Measurements from ENCODE around the gene EPSTI1.
"Not testable (repeated sequence)": the region's sequence is repeated elsewhere in the genome, so short reads cannot be mapped to it uniquely, and the experiment has no call there.

EPSTI1 gene

DNA sequence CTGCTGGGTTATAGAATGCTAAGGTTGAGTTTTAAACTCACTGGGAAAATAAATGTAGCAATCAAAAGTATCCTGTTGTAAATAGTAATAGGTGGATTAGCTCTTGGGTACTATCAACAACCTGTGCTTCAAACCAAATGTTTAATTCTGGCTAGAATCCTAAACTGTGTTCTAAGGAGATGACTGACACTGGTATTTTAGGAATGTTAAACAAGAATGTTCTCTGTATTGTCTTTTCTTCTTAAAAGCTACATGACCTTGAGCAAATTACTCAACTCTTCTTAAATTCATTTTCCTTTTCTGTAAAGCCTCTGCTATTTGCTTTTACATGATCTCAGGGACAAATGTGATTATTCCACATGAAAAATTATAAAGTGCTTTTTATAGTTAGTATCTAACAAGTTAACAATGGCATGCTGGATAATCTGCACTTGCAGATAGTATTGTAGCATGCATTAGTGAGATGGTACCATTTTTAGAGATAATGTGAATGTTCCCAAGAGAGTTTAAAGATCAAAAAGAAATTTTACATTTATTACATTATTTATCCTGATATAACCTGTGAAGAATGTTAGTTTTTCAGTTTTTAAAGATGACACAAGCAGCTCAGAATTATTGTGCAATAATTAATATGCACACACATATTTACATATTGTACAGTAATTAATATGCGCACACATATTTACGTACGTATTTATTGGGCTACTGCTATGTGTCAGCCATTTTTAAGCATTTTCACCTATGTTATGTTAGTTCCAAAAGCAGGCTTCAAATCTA lies 13.6 kb upstream of the EPSTI1 start:
- no peak for DNase-seq (ENCODE audit: low read depth)

DNA sequence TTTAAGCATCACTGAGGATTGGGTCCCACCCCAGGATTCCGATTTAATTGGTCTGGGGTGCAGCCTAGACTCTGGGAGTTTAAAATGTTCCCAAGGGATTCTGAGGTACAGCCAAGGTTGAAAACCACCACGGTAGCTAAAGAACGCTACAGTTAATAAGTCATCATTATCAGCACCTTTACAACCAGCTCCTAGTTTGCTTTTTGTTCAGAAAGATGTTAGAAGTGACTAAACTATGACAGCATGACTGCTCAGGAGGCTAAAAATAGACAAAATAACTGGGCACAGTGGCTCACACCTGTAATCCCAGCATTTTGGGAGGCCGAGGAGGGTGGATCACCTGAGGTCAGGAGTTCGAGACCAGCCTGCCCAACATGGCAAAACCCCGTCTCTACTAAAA lies 11.7 kb upstream of the EPSTI1 start:
- no peak for DNase-seq (ENCODE audit: low read depth)

DNA sequence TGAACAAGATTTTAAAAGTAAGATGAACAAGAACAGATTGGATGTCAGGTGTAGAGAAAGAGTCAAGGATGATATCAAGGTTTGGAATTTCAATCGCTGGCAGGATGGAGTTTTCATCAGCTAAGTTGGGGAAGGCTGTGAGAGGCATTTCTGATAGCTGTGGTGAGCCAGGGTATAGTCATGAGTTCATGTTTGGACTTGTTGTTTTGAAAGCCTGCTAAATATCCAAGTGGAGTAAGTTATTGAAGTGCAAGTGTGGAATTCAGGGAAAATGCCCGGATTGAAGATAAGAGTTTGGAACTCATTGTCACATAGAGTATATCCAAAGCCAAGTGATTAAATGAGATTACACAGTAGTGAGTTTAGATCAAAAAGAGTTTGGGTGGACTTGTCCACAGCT lies 11.0 kb upstream of the EPSTI1 start:
- DNase-seq (ENCODE audit: low read depth): no peak

DNA sequence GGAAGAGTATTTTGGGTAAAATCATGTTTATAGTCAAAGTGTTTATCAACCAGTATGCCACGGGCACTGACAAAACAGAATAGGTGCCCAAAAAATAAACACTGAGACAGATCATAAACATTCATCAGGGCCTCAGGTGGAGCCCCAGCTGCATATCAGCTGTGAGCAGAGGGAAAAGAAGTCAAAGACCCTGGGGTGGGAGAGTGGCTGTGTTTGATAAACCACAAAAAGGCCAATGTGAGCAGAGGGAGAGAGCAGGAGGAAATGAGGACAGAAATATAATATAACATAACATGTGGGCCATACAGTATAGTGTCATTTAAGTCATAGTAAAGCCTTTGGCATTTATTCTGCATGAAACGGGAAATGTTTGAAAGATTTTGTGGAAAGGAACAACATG lies 10.0 kb upstream of the EPSTI1 start:
- no peak for DNase-seq (ENCODE audit: low read depth)

DNA sequence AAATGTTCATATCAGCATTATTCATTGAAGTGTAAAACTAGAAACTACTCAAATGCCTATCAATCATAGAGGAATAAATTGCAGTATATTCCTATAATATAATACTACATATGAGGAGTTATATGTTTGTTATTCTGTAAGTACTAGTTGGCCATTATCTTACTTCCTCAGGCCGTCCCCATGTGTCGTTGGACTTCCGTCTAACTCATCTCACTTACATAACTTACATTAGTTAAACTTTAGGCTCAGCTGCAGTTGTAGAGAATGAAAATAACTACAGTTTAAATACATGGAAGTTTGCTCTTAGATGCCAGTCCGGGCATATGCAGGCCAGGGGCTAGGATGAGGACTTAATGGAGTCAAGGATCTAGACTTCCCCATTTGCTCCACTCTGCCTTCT lies 8.6 kb upstream of the EPSTI1 start:
- no peak for DNase-seq (ENCODE audit: low read depth)

DNA sequence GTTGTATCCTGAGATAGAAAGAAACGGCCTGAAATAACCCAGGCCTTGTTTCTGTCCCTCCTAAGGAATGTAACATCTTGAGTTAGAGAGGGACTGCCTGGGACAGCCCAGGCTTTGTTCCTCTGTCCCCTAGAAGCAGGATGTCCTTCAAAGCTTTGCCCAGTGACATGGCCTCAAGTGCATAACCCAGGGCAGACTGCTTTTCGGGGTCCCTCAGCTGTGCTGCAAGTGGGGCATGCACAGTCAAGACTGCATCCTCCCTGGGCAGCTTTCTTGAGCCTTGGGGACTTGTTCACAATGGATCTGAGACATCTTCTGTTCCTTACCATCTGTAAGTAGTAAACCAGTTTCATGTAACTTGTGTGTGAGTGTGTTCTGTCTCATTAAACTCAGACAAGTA lies 7.5 kb upstream of the EPSTI1 start:
- DNase-seq (ENCODE audit: low read depth): no peak

DNA sequence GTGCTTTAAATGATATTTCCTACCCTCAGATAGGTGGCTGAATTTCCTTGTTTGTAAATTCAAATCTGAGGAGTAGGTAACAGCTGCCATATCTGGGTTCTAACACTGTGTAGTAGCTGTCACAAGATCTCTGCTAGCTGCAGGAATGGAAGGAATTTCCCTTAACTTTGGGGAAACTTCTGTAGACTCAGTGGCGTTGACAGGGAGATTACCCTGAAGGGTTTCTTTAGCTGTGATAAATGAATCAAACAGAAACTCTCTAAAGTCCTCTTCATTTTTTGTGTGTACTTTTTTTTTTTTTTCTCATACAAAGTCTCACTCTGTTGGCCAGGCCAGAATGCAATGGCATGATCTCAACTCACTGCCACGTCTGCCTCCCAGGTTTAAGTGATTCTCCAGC lies 5.3 kb upstream of the EPSTI1 start:
- DNase-seq (ENCODE audit: low read depth): no peak

DNA sequence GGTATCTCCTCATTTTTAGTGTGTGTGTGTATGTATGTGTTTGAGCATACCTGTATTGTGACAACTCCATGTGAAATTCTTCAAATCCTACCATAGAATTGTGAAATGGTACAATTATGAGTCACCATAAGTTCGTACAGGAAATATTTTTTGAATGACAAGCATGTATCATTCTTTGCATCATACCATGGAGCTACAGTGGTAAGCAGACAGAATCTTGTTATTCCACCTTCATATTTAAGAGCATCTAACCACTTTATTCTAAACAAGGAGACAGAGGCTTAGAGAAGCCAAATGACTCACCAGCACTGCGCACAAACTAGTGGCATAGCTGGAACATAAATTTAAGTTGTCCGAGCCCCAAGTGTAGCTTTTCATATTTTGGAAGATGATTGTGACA lies 4.5 kb upstream of the EPSTI1 start:
- no peak for DNase-seq (ENCODE audit: low read depth)

DNA sequence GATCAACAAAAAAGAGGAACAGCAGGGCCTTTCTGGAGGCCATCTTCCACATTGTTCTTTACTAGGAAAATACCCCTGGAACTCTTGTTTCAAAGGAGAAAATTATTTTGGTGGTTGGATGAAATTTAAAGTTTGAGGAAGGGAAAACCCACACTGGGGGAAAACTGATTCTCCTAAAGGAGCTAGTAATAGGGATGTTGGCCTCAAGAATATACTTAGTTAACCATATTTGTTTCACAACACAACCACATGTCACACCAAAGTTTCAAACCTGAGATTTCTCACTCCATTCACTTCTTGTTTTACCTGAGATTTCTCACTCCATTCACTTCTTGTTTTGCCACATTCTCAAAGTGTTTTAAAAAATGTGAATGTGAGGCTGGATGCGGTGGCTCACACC lies 2.8 kb upstream of the EPSTI1 start:
- DNase-seq (ENCODE audit: low read depth): no peak

DNA sequence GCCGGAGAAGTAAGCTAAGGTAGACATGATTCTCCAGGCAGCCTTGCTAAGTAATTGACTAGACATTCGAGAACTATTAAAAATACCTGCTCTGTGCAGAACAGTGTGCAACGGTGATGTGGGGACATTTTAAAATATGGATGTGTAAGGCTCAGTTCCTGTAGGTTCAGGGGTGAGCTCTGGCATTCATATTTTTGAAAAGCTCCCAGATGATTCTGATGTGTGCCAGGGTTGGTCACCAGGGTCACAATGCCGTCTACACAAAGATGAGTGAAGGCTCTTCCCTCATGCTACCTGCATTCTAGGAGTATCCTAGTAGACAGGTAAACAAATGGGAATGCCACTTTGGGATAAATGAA lies 702 bp upstream of the EPSTI1 start:
- no peak for DNase-seq (ENCODE audit: low read depth)

DNA sequence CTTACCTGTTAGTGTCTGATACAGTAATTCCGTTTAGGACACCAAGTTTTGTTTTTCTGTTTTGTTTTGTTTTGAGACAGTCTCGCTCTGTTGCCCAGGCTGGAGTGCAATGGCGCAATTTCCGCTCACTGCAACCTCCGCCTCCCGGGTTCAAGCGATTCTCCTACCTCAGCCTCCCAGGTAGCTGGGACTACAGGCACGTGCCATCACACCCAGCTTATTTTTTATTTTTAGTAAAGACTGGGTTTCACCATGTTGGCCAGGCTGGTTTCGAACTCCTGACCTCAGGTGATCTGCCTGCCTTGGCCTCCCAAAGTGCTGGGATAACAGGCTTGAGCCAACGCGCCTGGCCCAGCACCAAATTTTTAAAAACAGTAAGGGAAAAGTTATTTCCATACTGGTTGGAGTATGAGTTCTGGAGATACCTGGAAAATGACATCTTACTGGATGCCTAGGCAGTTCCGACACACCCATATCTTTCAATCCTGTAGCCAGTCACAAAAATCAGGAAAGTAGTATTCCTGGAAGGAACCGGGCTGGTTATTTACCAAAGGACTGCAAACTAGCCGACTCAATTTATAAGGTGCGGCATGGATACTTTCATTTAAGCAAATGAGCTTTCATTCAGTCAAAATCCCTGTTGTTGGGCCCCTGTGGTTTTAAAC lies 676 bp downstream of the EPSTI1 start:
- not testable (repeated sequence) for DNase-seq (ENCODE audit: low read depth)

DNA sequence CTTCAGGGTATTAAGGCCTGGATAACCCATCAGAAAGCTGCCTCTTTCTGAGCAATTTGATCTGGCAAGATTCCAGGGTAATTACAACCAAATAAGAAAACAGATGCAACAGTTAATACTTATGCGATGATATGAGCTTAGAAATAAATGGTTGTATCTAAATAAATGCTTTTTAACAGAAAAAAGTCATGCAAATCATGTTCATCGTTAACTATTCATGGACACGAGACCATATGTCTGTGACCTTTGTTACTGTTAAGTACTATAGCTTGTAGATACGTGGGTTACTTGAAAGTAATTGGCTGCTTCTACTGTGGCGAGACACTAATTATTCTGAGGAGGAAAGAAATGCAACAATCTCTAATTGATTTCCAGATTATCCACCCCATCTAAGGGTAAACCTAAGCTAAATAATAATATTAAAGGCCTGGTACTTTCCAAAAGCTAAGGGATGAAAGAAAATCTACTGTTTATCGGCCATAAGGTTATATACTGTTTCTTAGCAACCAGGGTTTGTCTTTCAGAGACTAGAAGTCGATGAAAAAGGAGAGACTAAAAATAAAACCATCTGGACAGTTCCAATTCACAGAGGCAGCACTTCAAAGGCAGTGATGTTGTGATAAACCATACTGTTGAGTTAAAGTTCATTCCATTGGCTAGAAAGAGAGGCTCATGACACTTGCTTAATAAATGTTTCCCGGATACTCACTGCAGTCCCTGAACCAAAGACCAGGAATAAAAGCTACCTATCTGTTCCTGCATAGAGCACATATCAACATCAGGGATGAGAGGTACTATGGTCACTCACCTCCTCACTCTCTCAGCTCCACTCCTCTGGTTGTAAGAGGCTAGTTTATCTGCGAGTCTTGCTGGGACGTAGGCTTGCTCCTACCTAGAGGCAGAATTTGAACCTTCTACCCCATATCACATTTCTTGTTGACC lies 1.5 kb downstream of the EPSTI1 start:
- no peak for DNase-seq (ENCODE audit: low read depth)

DNA sequence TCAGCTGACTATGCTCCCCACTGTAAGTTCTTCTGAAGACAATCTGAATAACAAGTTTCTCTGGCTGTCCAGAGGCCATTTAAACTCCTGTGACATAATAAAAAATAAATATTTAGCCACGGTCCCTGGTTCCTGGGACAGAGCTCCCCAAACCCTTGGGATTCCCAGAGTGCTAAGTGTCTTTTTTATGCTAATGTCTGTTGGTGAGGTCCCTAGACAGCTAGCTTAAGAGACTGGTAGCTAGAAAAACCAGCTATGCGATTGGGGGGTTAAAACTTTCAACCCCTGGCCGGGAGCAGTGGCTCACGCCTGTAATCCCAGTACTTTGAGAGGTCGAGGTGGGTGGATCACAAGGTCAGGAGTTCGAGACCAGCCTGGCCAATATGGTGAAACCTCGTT lies 5.9 kb downstream of the EPSTI1 start:
- DNase-seq (ENCODE audit: low read depth): no peak

DNA sequence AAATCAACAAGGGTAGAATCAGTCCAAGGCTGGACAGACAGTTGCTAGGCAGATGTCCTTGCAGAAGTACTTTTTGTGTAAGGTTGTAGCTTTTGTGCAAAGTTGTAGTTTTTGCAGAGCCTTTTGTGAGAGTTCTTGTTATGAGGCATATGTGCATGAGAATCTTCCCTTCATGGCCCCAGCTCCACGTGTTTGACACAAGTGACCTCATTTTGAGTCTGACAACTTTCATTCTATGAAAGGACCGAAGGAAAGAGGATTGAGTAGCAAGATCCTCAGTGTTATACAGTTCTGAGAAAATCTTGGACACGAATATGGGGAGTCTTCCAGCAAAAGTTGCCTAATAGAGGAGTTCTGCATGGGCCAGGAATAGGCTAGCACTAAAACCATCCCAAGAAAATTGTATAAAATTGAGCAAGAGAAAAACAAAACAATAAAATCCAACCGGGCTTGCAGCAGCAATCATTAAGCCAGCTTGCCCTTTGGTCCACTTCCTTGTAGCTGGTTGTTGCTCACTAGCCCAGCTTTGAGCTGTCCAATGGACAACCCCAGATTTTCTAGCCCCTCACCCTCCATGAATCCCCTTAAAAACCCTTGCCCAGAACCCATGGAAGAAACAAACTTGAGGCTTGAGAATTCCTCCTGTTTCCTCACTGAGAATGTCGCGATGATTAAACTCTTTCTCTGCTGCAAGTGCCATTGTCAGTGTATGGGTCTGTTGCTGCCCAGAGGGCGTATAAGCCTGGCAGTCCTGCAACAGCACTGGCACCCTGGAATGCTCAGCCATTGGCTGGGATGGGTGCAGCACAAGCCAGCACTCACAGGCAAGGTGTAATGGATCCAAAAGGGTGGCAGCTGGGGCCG lies 6.5 kb downstream of the EPSTI1 start:
- no peak for DNase-seq (ENCODE audit: low read depth)

DNA sequence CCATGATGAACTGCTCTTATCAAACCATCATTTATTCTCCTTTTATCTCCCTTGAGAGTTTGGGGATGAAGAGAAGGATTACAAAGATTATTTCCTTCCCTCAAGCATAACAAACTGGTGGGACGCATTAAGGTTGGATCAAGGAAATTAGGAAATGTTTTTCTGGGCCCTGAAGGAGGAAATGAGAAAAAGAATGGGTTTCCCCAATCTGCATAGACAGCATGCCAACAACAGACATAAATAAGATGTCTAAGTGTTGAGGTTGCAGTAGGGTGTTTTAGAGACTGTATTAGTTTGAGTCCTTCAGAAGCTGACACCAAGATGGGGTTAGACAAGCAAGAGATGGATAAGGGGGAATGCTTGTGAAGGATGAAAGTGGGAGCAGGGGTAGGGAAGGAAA lies 7.3 kb downstream of the EPSTI1 start:
- DNase-seq (ENCODE audit: low read depth): no peak

DNA sequence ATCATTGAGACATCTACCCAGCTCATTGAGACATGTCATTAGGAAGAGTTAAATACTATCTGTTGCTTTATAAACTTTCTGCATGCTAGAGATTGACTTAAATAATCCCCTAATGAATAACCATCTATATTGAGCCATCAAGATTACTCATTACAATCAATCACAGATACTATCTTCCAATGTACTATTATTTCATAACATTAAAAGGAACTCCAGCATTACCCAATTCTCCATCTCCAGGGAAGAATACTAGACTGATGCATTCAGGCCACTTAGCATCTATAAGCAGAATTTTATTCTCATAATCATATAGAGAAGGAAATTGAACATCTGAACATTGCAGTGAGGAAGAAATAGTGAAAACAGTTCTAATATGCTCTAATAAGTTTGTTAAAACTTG lies 8.0 kb downstream of the EPSTI1 start:
- no peak for DNase-seq (ENCODE audit: low read depth)

DNA sequence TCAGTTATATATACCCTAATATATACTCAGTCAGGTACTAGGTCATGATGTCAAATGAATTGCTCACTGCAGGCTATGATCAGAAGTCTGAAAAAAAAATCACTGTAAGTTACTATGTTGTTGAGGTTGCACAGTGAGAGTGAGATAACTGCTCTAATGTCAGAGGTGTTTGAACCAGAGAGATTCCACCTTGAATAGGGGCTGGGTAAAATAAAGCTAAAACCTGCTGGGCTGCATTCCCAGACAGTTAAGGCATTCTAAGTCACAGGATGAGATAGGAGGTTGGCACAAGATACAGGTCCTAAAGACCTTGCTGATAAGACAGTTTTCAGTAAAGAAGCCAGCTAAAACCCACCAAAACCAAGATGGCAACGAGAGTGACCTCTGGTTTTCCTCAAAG lies 10.2 kb downstream of the EPSTI1 start:
- no peak for DNase-seq (ENCODE audit: low read depth)

DNA sequence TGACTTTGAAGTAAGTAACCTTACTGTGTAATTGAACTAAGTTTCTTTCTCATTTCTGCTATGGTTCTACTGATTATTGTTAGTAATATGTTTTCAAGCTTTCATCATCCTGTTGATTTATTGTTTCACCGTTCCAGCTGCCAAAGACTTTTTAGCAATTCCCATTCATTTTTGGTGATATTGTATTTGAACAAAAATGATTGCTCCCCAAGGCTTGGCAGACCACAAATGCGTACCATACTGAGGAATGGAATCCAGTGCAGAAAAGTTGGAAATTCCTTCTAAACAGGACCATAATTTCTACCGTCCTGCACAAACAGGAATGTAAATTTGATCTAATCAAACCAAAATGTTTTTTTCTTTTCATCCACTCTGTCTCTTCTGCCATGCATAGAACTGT lies 10.7 kb downstream of the EPSTI1 start:
- DNase-seq (ENCODE audit: low read depth): no peak

DNA sequence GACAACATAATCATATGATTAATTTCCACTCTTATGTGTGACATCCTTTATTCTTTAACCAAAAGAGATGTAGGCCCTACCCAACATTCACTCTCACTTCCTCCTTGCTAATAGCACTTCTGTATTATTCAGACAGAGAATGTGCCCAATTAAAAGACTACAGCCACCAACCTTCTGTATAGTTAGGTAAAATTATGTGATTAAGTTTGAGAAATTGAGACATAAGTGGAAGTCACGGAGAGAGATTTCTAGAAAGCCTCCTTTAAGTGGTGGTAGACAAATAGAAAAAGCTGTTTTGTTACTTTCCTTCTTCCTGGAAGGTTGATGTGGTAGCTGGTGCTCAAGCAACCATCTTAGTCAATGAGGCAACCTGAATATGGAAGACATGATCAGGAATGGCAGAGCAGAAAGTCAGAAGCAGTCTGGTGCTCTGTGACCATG lies 14.8 kb downstream of the EPSTI1 start:
- DNase-seq (ENCODE audit: low read depth): no peak

DNA sequence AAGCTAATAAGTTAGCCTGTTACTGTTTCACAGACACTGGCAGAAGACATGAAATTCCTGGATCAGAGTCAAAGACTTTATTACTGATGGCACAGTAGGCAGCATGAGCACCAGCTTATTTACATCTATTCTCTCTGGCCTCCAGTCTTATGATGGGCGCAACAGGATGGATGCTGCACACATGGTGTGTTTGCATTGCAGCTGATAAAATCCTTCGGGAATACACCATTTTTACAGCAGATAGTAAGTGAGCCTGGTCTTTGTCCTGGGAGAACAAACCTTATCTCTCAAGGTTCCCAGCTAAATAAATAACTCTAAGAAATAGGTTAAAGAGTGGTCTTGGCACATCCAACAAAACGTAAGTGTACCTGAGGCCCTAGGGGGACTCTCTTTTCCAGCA lies 16.0 kb downstream of the EPSTI1 start:
- DNase-seq (ENCODE audit: low read depth): no peak

DNA sequence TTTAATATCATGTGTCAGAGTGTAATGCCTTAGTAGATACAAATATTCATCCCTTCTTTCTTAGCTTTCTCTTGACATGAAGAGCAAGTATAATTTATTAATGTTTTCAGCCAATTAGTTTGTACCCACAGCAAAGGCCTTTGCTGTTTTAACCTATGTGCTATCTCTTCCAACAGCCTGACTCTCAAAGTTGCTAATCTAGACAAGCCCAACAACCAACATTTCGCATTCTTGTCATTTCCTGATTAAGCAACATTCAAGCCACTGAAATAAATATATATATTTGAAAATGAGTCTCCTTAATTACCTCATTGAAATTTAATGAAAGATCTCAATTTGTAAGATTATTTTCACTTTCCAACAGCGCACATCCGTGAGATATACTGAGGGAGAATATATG lies 18.5 kb downstream of the EPSTI1 start:
- no peak for DNase-seq (ENCODE audit: low read depth)
